ENCODE data around the gene ZBTB7C. TPM values are rescaled to one million over a fixed set of nuclear protein-coding genes. Genes with fewer than 3 reads are reported as not detected.

The ZBTB7C gene
- total and polyA plus RNA-seq, 9 of the 15 experiments (the other 6 are each of a cell fraction or from before 2014, with no cell fraction given): not detected

DNA sequence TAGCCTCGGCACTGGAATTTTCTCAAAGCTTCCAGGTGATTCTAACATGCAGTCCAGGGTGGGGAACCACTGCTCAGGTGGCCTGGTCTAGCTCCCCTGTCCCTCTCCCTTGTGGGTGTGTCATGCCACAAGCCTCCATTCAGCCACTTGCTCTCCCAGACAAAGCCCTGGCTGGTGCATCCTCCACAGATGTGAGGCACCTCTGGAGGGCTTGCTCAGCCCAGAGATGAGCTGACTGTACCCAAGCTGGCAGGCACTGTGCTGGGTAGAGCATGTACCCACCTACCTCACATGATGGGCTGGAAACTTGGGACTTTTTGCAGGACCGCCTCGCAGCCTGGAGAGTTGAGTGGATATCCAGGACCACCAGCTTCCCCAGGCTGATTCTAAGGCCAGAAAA lies 88.1 kb downstream of the ZBTB7C start:
- Histone ChIP-seq H3K4me2 (ENCODE audit: insufficient read depth, low read length) (no peak overlapping the region), H3K27ac (ENCODE audit: extremely low read depth, low read depth, low read length) (no peak overlapping the region), H3K79me2 (ENCODE audit: control insufficient read depth, insufficient read depth, low read length) (no peaks in the 10 kb centered on the region), H2AFZ (ENCODE audit: low read depth, low read length) (no peak overlapping the region), H3K36me3 (ENCODE audit: control insufficient read depth, insufficient read depth, low read length) (no peaks in the 10 kb centered on the region), H3K9ac (ENCODE audit: insufficient read depth in 1 of 2, low read depth in 2 of 2, low read length in 2 of 2) (no peak overlapping the region), H3K9me3 (replicated peaks; ENCODE audit: control insufficient read depth, insufficient read depth, low read depth, low read length) (no peaks in the 10 kb centered on the region), H3K27me3 (ENCODE audit: control insufficient read depth in 2 of 2, insufficient read depth in 2 of 2, low read length in 2 of 2) (peaks cover 0 to 3% of the 10 kb centered on the region in 2 experiments; a peak in 1 of 5 replicates), H3K9me1 (ENCODE audit: control insufficient read depth, insufficient read depth, low read length) (no peaks in the 10 kb centered on the region), H3K4me3 (no peak overlapping the region), H3K4me1 (replicated peaks in 1 of 2; ENCODE audit: control insufficient read depth in 2 of 2, insufficient read depth in 2 of 2, low read length in 2 of 2) (no peaks in the 10 kb centered on the region), H4K20me1 (replicated peaks; ENCODE audit: control insufficient read depth, insufficient read depth, low read length) (no peaks in the 10 kb centered on the region)
- TF ChIP-seq ZNF324 (CRISPR knock-in tag; IDR thresholded peaks at IDR 0.05): no peak
- TF ChIP-seq, protein P1, sequence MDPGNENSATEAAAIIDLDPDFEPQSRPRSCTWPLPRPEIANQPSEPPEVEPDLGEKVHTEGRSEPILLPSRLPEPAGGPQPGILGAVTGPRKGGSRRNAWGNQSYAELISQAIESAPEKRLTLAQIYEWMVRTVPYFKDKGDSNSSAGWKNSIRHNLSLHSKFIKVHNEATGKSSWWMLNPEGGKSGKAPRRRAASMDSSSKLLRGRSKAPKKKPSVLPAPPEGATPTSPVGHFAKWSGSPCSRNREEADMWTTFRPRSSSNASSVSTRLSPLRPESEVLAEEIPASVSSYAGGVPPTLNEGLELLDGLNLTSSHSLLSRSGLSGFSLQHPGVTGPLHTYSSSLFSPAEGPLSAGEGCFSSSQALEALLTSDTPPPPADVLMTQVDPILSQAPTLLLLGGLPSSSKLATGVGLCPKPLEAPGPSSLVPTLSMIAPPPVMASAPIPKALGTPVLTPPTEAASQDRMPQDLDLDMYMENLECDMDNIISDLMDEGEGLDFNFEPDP (CRISPR knock-in tag; IDR thresholded peaks at IDR 0.05): no peak
- no peak for TF ChIP-seq DPF2 (IDR thresholded peaks at IDR 0.05)
- TF ChIP-seq, protein P2, sequence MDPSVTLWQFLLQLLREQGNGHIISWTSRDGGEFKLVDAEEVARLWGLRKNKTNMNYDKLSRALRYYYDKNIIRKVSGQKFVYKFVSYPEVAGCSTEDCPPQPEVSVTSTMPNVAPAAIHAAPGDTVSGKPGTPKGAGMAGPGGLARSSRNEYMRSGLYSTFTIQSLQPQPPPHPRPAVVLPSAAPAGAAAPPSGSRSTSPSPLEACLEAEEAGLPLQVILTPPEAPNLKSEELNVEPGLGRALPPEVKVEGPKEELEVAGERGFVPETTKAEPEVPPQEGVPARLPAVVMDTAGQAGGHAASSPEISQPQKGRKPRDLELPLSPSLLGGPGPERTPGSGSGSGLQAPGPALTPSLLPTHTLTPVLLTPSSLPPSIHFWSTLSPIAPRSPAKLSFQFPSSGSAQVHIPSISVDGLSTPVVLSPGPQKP (CRISPR knock-in tag; IDR thresholded peaks at IDR 0.05): no peak
- no peak for TF ChIP-seq SMARCA4 (IDR thresholded peaks at IDR 0.05)
- TF ChIP-seq TOE1 (IDR thresholded peaks at IDR 0.05; ENCODE audit: borderline replicate concordance): no peak
- no peak for TF ChIP-seq TOE1 (CRISPR knock-in tag; IDR thresholded peaks at IDR 0.05; ENCODE audit: borderline replicate concordance, low read depth)
- no peak for TF ChIP-seq ZNF518B (CRISPR knock-in tag; IDR thresholded peaks at IDR 0.05)
- TF ChIP-seq, protein P3, sequence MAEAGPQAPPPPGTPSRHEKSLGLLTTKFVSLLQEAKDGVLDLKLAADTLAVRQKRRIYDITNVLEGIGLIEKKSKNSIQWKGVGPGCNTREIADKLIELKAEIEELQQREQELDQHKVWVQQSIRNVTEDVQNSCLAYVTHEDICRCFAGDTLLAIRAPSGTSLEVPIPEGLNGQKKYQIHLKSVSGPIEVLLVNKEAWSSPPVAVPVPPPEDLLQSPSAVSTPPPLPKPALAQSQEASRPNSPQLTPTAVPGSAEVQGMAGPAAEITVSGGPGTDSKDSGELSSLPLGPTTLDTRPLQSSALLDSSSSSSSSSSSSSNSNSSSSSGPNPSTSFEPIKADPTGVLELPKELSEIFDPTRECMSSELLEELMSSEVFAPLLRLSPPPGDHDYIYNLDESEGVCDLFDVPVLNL (CRISPR knock-in tag; IDR thresholded peaks at IDR 0.05; ENCODE audit: low read depth): no peak
- no peak for TF ChIP-seq PML (IDR thresholded peaks at IDR 0.05; ENCODE audit: low read length)
- no peak for TF ChIP-seq TGIF2 (CRISPR knock-in tag; IDR thresholded peaks at IDR 0.05)
- TF ChIP-seq ZNF586 (CRISPR knock-in tag; conservative IDR thresholded peaks at IDR 0.05): no peak
- no peak for TF ChIP-seq ZNF644 (tag; IDR thresholded peaks at IDR 0.05; ENCODE audit: low read depth)
- ATAC-seq (no peak), DNase-seq (ENCODE audit: extremely low read depth in 1 of 4, low spot score in 3 of 4) (no peak), FAIRE-seq (no peak)
- in situ Hi-C loops (cut with MboI) (no loop called here), intact Hi-C loops (cut with micrococcal nuclease) (no loop called here)
- 0% methylated on average over 3 of the region's 3 CpGs for WGBS (ENCODE audit: insufficient coverage, low coverage, missing lambda C conversion rate)
- no TSS peak for BruUV-seq (replicated peaks)
- ChIA-PET POLR2A (interaction anchor here (0.6 to 0.7 kb wide), 3 partner anchors 15 to 27 kb away, joined by 3 to 4 read pairs (median 4); no protein-coding TSS in a partner anchor), CTCF (ENCODE audit: low intra/inter-chr PET ratio) (no interaction called here)

Measured in K562 (cell line).